H1 (cell line): ENCODE results near the gene RNF10. TPM values are rescaled to one million over a fixed set of nuclear protein-coding genes. Genes with fewer than 3 reads are reported as not detected.

Experiments used
- BACH1 ChIP-seq: IDR thresholded peaks from 2 replicates; pipeline ENCODE4 v1.6.1; 2012; ENCODE audit warnings: low read length, improper control_type of control experiment
- BCL11A ChIP-seq, 2 experiments: IDR thresholded peaks; one replicate each; pipeline ENCODE4 v1.6.1; 2011; ENCODE audit warnings: low read depth in 2 of 2, low read length in 2 of 2, mild to moderate bottlenecking in 2 of 2
- CHD1 ChIP-seq: IDR thresholded peaks from 2 replicates; pipeline ENCODE4 v1.6.1; 2012; ENCODE audit warnings: low read depth, low read length, improper control_type of control experiment
- MAX ChIP-seq: IDR thresholded peaks from 2 replicates; pipeline ENCODE4 v1.6.1; 2012; ENCODE audit warnings: inconsistent platforms
- polyA plus RNA-seq, 7 experiments: library from polyadenylated mRNA; depleted of rRNA in 3 of 7; stranded (reverse) in 5 of 7; unstranded in 2 of 7; fragments of >200 nt in 5 of 7; fragments of 200-250 nt in 2 of 7; gene quantifications; 1 replicate in 5 of 7; 2 replicates in 1 of 7; 4 replicates in 1 of 7; pipeline versions ENCODE4 v1.2.1 to v1.2.3, GENCODE V29; 2011 to 2013; ENCODE audit warnings: missing spikeins in 2 of 7, mixed read lengths in 2 of 7
- total RNA-seq: library from RNA; stranded (reverse); fragmentation: NEBNext Ultra II Directional; extraction: Animal tissue kit (Norgen Biotek cat#: 25700); gene quantifications from 2 replicates; pipeline ENCODE4 v1.2.1, GENCODE V29; 2021

RNF10 gene
- total and polyA plus RNA-seq, 2 of the 8 experiments (the other 6 are each of a cell fraction or from before 2014, with no cell fraction given): 71.6 to 171 TPM

- TF ChIP-seq BACH1 (no peak), MAX (no peak), BCL11A (IDR thresholded peaks at IDR 0.05; ENCODE audit: low read depth in 2 of 2, low read length in 2 of 2) (no peak), CHD1 (no peak)
These were observed 6.3 kb downstream of the RNF10 start (continued) for GRCh38 chr12:120540445-120540844.
